Measurements from ENCODE around the gene FMO2. TPM values are rescaled to one million over a fixed set of nuclear protein-coding genes. Genes with fewer than 3 reads are reported as not detected.

Gene FMO2
- total RNA-seq, 1 experiment from 2014 or later = not detected

- peak; percentile 35 for DNase-seq (ENCODE audit: low read depth)
Observed at GRCh38 chr1:171256940-171257606, 72.0 kb downstream of the FMO2 start.

DNA sequence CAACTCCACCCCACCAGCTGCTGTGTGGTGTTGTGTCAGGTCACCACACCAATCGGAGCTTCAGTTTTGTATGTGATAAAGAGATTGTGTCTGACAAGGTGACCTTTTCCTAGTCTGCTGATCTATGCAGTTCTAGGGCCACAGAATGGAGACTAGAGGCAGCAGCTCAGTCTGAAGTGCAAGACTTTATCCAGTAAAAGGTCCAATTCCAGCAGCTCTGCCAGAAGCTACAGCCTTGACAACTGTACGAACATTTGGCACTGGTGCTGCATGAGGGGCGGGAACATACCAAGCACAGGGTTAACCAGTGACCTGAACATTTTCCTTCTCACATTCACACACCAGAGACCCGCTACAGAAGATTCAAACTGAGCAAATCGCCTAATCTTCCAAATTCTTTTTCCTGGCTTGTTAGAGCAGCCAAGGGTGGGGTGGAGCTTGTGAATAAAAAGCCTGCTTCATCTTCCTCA, 72.5 kb downstream of the FMO2 start:
- DNase-seq (ENCODE audit: low read depth) = no peak

DNA sequence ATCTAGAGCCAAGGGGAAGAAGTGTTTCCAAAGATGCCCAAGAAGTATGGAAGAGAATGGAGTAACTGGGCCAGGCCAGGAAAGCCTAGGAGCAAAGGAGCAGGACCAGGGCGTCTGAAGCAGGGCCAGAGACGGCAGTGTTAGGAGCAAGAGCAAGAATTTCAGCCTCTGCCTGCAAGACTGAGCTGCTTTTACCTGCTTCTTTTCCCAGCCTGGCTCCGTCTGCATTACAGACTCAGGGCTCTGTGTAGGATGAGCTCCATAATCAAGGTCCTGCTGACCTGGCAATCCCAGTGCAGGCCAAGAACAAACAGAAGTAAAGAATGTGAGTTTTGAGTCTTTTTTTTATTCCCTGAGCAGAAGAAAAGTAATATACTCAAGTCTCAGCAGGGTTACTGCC, 73.3 kb downstream of the FMO2 start:
- no peak for DNase-seq (ENCODE audit: low read depth)

GRCh38 chr1:171258943-171259342, 73.8 kb downstream of the FMO2 start:
- DNase-seq (ENCODE audit: low read depth) = no peak

Other genes starting within 250 kb of the FMO2 start
- gene MROH9, start 249.8 kb upstream of the FMO2 start, total RNA-seq (2014; rRNA removed; shearing (Covaris generic)) = 0.06 TPM in 1 of 2 replicates, not detected in the other
- 1.8 and 2.7 TPM in 2 replicates for gene FMO3, start 94.4 kb upstream of the FMO2 start, total RNA-seq (2014; rRNA removed; shearing (Covaris generic))
- not detected in 2 replicates for gene FMO1, start 63.2 kb downstream of the FMO2 start, total RNA-seq (2014; rRNA removed; shearing (Covaris generic))
- gene FMO4, start 128.9 kb downstream of the FMO2 start, total RNA-seq (2014; rRNA removed; shearing (Covaris generic)) = 0.39 and 0.97 TPM in 2 replicates

All from Daoy (cell line).